ENCODE data around the gene NDUFS5. TPM values are rescaled to one million over a fixed set of nuclear protein-coding genes. Genes with fewer than 3 reads are reported as not detected.
A peak's percentile ranks its signal among the peaks of the same experiment; 100 is the strongest.
"Not testable (repeated sequence)": the region's sequence is repeated elsewhere in the genome, so short reads cannot be mapped to it uniquely, and the experiment has no call there.

The NDUFS5 gene
- total RNA-seq: 314 TPM

GRCh38 chr1:39026051-39026865 is at the start of gene NDUFS5:
NDUFS5 (plus strand) TSS chr1:39026350; CDS start chr1:39028725, 2,375 bp downstream.
- peak; percentile 96 for DNase-seq

GRCh38 chr1:38977399-38978244 is 48.5 kb upstream of the NDUFS5 start:
- DNase-seq: not testable (repeated sequence)

GRCh38 chr1:38978245-38978542 is 48.0 kb upstream of the NDUFS5 start:
- not testable (repeated sequence) for DNase-seq

GRCh38 chr1:38979380-38979779 is 46.8 kb upstream of the NDUFS5 start:
- not testable (repeated sequence) for DNase-seq

GRCh38 chr1:38989979-38990378 is 36.2 kb upstream of the NDUFS5 start:
- DNase-seq: no peak

- peak; percentile 39 for DNase-seq
Observed at GRCh38 chr1:38990386-38990737, 35.8 kb upstream of the NDUFS5 start.

- DNase-seq: peak; percentile 98
Observed at GRCh38 chr1:38990738-38991637, 35.2 kb upstream of the NDUFS5 start, which contains the start of gene AKIRIN1. AKIRIN1 (plus strand) TSS chr1:38991276; CDS start chr1:38991381, 105 bp downstream.

- peak; percentile 73 for DNase-seq
Observed at GRCh38 chr1:38991638-38992411, 34.3 kb upstream of the NDUFS5 start.

GRCh38 chr1:38992412-38993111 is 33.6 kb upstream of the NDUFS5 start:
- DNase-seq: no peak

GRCh38 chr1:38994196-38994595 is 32.0 kb upstream of the NDUFS5 start:
- no peak for DNase-seq

GRCh38 chr1:38997034-38997900 is 28.9 kb upstream of the NDUFS5 start:
- no peak for DNase-seq

GRCh38 chr1:38997901-38998190 is 28.3 kb upstream of the NDUFS5 start:
- no peak for DNase-seq

- no peak for DNase-seq
Observed at GRCh38 chr1:39001516-39002421, 24.4 kb upstream of the NDUFS5 start.

- no peak for DNase-seq
Observed at GRCh38 chr1:39003281-39003680, 22.9 kb upstream of the NDUFS5 start.

- DNase-seq: no peak
Observed at GRCh38 chr1:39003794-39004193, 22.4 kb upstream of the NDUFS5 start.

- DNase-seq: no peak
Observed at GRCh38 chr1:39006287-39006686, 19.9 kb upstream of the NDUFS5 start.

GRCh38 chr1:39006726-39007645 is 19.2 kb upstream of the NDUFS5 start:
- no peak for DNase-seq

- not testable (repeated sequence) for DNase-seq
Observed at GRCh38 chr1:39014956-39015355, 11.2 kb upstream of the NDUFS5 start.

All from tongue (tissue), 2 donors.